Hepatocyte (in vitro differentiated cells): ENCODE measurements around the gene EXOC3. TPM values are rescaled to one million over a fixed set of nuclear protein-coding genes. Genes with fewer than 3 reads are reported as not detected.

Experiments used
- DNase-seq: peaks from one replicate; pipeline ENCODE4 v3.0.0-alpha.2; 2016; ENCODE audit warnings: low spot score
- H2AFZ ChIP-seq: fragments of 200-600 bp; sonication (generic); 2 replicates; pipeline ENCODE4 v1.6.0; 2016; ENCODE audit warnings: antibody characterized with exemption, mild to moderate bottlenecking
- H3K27ac ChIP-seq: fragments of 200-600 bp; sonication (generic); 2 replicates; pipeline ENCODE4 v1.5.1; 2016; ENCODE audit warnings: mild to moderate bottlenecking
- H3K27me3 ChIP-seq: fragments of 200-600 bp; sonication (generic); 2 replicates; pipeline ENCODE4 v1.6.1; 2016
- H3K36me3 ChIP-seq: fragments of 200-600 bp; sonication (generic); replicated peaks from 2 replicates; pipeline ENCODE4 v1.5.1; 2016; ENCODE audit warnings: low read depth; ENCODE audit not compliant: insufficient read depth
- H3K4me1 ChIP-seq: fragments of 200-600 bp; sonication (generic); 2 replicates; pipeline ENCODE4 v1.5.1; 2016; ENCODE audit warnings: mild to moderate bottlenecking, moderate library complexity; ENCODE audit not compliant: insufficient read depth
- H3K4me2 ChIP-seq: fragments of 200-600 bp; sonication (generic); 2 replicates; pipeline ENCODE4 v1.6.0; 2016
- H3K4me3 ChIP-seq: fragments of 200-600 bp; sonication (generic); 2 replicates; pipeline ENCODE4 v1.5.1; 2016; ENCODE audit warnings: mild to moderate bottlenecking
- H3K79me2 ChIP-seq: fragments of 200-600 bp; sonication (generic); 2 replicates; pipeline ENCODE4 v1.6.0; 2017; ENCODE audit warnings: mild to moderate bottlenecking
- H3K9me2 ChIP-seq: fragments of 200-600 bp; sonication (generic); replicated peaks from 2 replicates; pipeline ENCODE4 v1.6.0; 2017; ENCODE audit warnings: mild to moderate bottlenecking; ENCODE audit not compliant: insufficient read depth
- H3K9me3 ChIP-seq: fragments of 200-600 bp; sonication (generic); 2 replicates; pipeline ENCODE4 v1.5.1; 2016; ENCODE audit warnings: low read depth, mild to moderate bottlenecking
- H4K20me1 ChIP-seq: fragments of 200-600 bp; sonication (generic); 2 replicates; pipeline ENCODE4 v1.6.0; 2016; ENCODE audit warnings: mild to moderate bottlenecking; ENCODE audit not compliant: insufficient read depth, poor library complexity, severe bottlenecking
- CTCF ChIP-seq: fragments of 200-600 bp; sonication (generic); IDR thresholded peaks from 2 replicates; pipeline ENCODE4 v1.5.1; 2016; ENCODE audit warnings: antibody characterized with exemption, mild to moderate bottlenecking; ENCODE audit not compliant: poor library complexity
- EZH2 ChIP-seq: fragments of 200-600 bp; sonication (generic); IDR thresholded peaks from 2 replicates; pipeline ENCODE4 v1.6.1; 2016; ENCODE audit warnings: antibody characterized with exemption, mild to moderate bottlenecking, borderline replicate concordance
- EZH2phosphoT487 ChIP-seq: fragments of 200-600 bp; sonication (generic); IDR thresholded peaks from one replicate; pipeline ENCODE4 v1.6.1; 2018; ENCODE audit warnings: antibody characterized with exemption, mild to moderate bottlenecking, low read depth, moderate library complexity; ENCODE audit not compliant: unreplicated experiment, severe bottlenecking
- WGBS: methylation state at CpG from one replicate; pipeline ENCODE4 v1.1.6; 2016; ENCODE audit warnings: low lambda C conversion rate; ENCODE audit errors: missing lambda C conversion rate; 5-methylcytosine and 5-hydroxymethylcytosine counted together
- polyA plus RNA-seq: library from polyadenylated mRNA; unstranded; fragments of >200 nt; fragmentation: Nextera tagmentation; extraction: Ambion mirVana; gene quantifications from 2 replicates; pipeline ENCODE4 v1.2.1, GENCODE V29; 2016
- total RNA-seq: library from RNA; depleted of rRNA; stranded (reverse); fragments of >200 nt; gene quantifications from 2 replicates; pipeline ENCODE4 v1.2.3, GENCODE V29; 2014

Gene EXOC3
- total and polyA plus RNA-seq, 2 experiments from 2014 or later = 36.1 to 38.3 TPM

- no peak overlapping the region for H2AFZ ChIP-seq
- H3K9me3 ChIP-seq = no peaks in the 10 kb centered on the region
- TF ChIP-seq EZH2 (no peak), CTCF (no peak), EZH2phosphoT487 (no peak)
- H3K36me3 ChIP-seq = no peaks in the 10 kb centered on the region
- H4K20me1 ChIP-seq = no peaks in the 10 kb centered on the region
- peak; percentile 5 for DNase-seq
- peak overlapping the region; percentile 94 for H3K27ac ChIP-seq
- H3K4me1 ChIP-seq = peaks cover 26% of the 10 kb centered on the region
- no peaks in the 10 kb centered on the region for H3K9me2 ChIP-seq
- H3K27me3 ChIP-seq = no peaks in the 10 kb centered on the region
- 88% methylated on average over 35 of the region's 35 CpGs for WGBS
- no peak overlapping the region for H3K4me3 ChIP-seq
- peak overlapping the region; percentile 66 for H3K4me2 ChIP-seq
- H3K79me2 ChIP-seq = no peaks in the 10 kb centered on the region
Observed at GRCh38 chr5:398475-399295, 44.3 kb upstream of the EXOC3 start.

- Histone ChIP-seq H4K20me1 (no peaks in the 10 kb centered on the region), H3K27me3 (no peaks in the 10 kb centered on the region), H3K4me2 (peak overlapping the region; percentile 66), H3K9me3 (no peaks in the 10 kb centered on the region), H3K36me3 (no peaks in the 10 kb centered on the region), H2AFZ (no peak overlapping the region), H3K4me1 (peaks cover 24% of the 10 kb centered on the region), H3K9me2 (no peaks in the 10 kb centered on the region), H3K4me3 (no peak overlapping the region), H3K79me2 (no peaks in the 10 kb centered on the region), H3K27ac (peak overlapping the region; percentile 94)
- WGBS = 43% methylated on average over 43 of the region's 45 CpGs
- DNase-seq = peak; percentile 95
- peak; percentile 2 for TF ChIP-seq CTCF
- no peak for TF ChIP-seq EZH2phosphoT487
- TF ChIP-seq EZH2 = no peak
Observed at GRCh38 chr5:399296-400281, 43.4 kb upstream of the EXOC3 start.

- no peak overlapping the region for H3K4me3 ChIP-seq
- no peak for DNase-seq
- no peak overlapping the region for H2AFZ ChIP-seq
- H3K4me1 ChIP-seq = peaks cover 22% of the 10 kb centered on the region
- H3K9me3 ChIP-seq = no peaks in the 10 kb centered on the region
- H3K9me2 ChIP-seq = no peaks in the 10 kb centered on the region
- no peaks in the 10 kb centered on the region for H4K20me1 ChIP-seq
- 51% methylated on average over 26 of the region's 26 CpGs for WGBS
- TF ChIP-seq EZH2 (no peak), EZH2phosphoT487 (no peak), CTCF (no peak)
- peak overlapping the region; percentile 66 for H3K4me2 ChIP-seq
- H3K36me3 ChIP-seq = no peaks in the 10 kb centered on the region
- peak overlapping the region; percentile 94 for H3K27ac ChIP-seq
- H3K79me2 ChIP-seq = no peaks in the 10 kb centered on the region
- H3K27me3 ChIP-seq = no peaks in the 10 kb centered on the region
Observed at GRCh38 chr5:400282-401145, 42.5 kb upstream of the EXOC3 start.
